DND-41 (cell line): Measurements from ENCODE around the gene VWA1.
A peak's percentile ranks its signal among the peaks of the same experiment; 100 is the strongest.
"Not testable (repeated sequence)": the region's sequence is repeated elsewhere in the genome, so short reads cannot be mapped to it uniquely, and the experiment has no call there.

ENCODE experiments used
- ATAC-seq: fragments of 200-7000 bp; cut with Tn5 transposase; 3 replicates; pipeline ENCODE4 v1.9.1; 2021; ENCODE audit warnings: low read depth; ENCODE audit not compliant: insufficient read depth
- DNase-seq: peaks from one replicate; pipeline ENCODE4 v3.0.0-alpha.2; 2020
- H2AFZ ChIP-seq: 2 replicates; pipeline ENCODE4 v1.6.0; 2012; ENCODE audit warnings: low read depth, low read length
- H3K27ac ChIP-seq: 2 replicates; pipeline ENCODE4 v1.5.1; 2012; ENCODE audit warnings: low read length, inconsistent platforms
- H3K27me3 ChIP-seq: fragments of 200-600 bp; sonication (generic); 2 replicates; pipeline ENCODE4 v1.6.0; 2012; ENCODE audit warnings: low read length, mild to moderate bottlenecking, inconsistent platforms; ENCODE audit not compliant: insufficient read depth, poor library complexity
- H3K36me3 ChIP-seq: 2 replicates; pipeline ENCODE4 v1.5.1; 2012; ENCODE audit warnings: low read length, inconsistent platforms; ENCODE audit not compliant: insufficient read depth
- H3K4me1 ChIP-seq: 2 replicates; pipeline ENCODE4 v1.5.1; 2012; ENCODE audit warnings: mild to moderate bottlenecking, low read length; ENCODE audit not compliant: insufficient read depth
- H3K4me2 ChIP-seq: 2 replicates; pipeline ENCODE4 v1.6.0; 2012; ENCODE audit warnings: mild to moderate bottlenecking, moderate library complexity, low read length, inconsistent platforms; ENCODE audit not compliant: insufficient read depth
- H3K4me3 ChIP-seq, 2 experiments: fragments of 200-600 bp in 1 of 2; shearing (Covaris generic) in 1 of 2; 2 replicates each; pipeline ENCODE4 v1.5.1; 2012 to 2016; ENCODE audit warnings: inconsistent platforms in 2 of 2, low read length in 2 of 2, mild to moderate bottlenecking in 2 of 2, low read depth in 1 of 2, moderate library complexity in 1 of 2
- H3K79me2 ChIP-seq: 2 replicates; pipeline ENCODE4 v1.6.0; 2012; ENCODE audit warnings: low read length, inconsistent platforms; ENCODE audit not compliant: insufficient read depth
- H3K9ac ChIP-seq: 2 replicates; pipeline ENCODE4 v1.6.0; 2012; ENCODE audit warnings: low read depth, mild to moderate bottlenecking, inconsistent platforms, low read length, moderate library complexity
- H3K9me3 ChIP-seq: 2 replicates; pipeline ENCODE4 v1.5.1; 2012; ENCODE audit warnings: low read length, moderate library complexity, mild to moderate bottlenecking, inconsistent platforms; ENCODE audit not compliant: insufficient read depth, severe bottlenecking
- H4K20me1 ChIP-seq: 2 replicates; pipeline ENCODE4 v1.6.0; 2012; ENCODE audit warnings: low read length; ENCODE audit not compliant: insufficient read depth
- EZH2 ChIP-seq: IDR thresholded peaks from 3 replicates; pipeline ENCODE4 v1.6.1; 2012; ENCODE audit warnings: borderline replicate concordance, low read depth, mild to moderate bottlenecking, moderate library complexity, low read length, inconsistent platforms; ENCODE audit not compliant: severe bottlenecking
- TF ChIP-seq, protein P1 (sequence below): IDR thresholded peaks from 2 replicates; pipeline ENCODE4 v1.5.1; 2012; ENCODE audit warnings: borderline replicate concordance, low read length, moderate library complexity, mild to moderate bottlenecking; ENCODE audit not compliant: poor library complexity, severe bottlenecking; ENCODE audit errors: extremely low read depth

Gene VWA1

GRCh38 chr1:1471389-1472052 lies 36.0 kb downstream of the VWA1 start, which contains the start of gene ATAD3B:
ATAD3B (plus strand) TSS chr1:1471765; CDS start chr1:1471885, 120 bp downstream.
- peak within 1 kb of the TSS; percentile 72 for H3K9ac ChIP-seq
- TF ChIP-seq, protein P1, sequence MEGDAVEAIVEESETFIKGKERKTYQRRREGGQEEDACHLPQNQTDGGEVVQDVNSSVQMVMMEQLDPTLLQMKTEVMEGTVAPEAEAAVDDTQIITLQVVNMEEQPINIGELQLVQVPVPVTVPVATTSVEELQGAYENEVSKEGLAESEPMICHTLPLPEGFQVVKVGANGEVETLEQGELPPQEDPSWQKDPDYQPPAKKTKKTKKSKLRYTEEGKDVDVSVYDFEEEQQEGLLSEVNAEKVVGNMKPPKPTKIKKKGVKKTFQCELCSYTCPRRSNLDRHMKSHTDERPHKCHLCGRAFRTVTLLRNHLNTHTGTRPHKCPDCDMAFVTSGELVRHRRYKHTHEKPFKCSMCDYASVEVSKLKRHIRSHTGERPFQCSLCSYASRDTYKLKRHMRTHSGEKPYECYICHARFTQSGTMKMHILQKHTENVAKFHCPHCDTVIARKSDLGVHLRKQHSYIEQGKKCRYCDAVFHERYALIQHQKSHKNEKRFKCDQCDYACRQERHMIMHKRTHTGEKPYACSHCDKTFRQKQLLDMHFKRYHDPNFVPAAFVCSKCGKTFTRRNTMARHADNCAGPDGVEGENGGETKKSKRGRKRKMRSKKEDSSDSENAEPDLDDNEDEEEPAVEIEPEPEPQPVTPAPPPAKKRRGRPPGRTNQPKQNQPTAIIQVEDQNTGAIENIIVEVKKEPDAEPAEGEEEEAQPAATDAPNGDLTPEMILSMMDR, result no peak
- ATAC-seq (peak; percentile 95), DNase-seq (peak; percentile 95)
- H3K79me2 ChIP-seq, result peaks cover 49% of the 10 kb centered on the region
- peak within 1 kb of the TSS; percentile 62 to 70 for H3K4me3 ChIP-seq
- H2AFZ ChIP-seq, result peak within 1 kb of the TSS; percentile 95
- H3K4me2 ChIP-seq, result peak within 1 kb of the TSS; percentile 79
- H3K27ac ChIP-seq, result peak within 1 kb of the TSS; percentile 68
- H3K9me3 ChIP-seq, result no peaks in the 10 kb centered on the region
- no peaks in the 10 kb centered on the region for H3K27me3 ChIP-seq
- H3K36me3 ChIP-seq, result peaks cover 8% of the 10 kb centered on the region
- H4K20me1 ChIP-seq, result peaks cover 16% of the 10 kb centered on the region
- peaks cover 34% of the 10 kb centered on the region for H3K4me1 ChIP-seq

DNA sequence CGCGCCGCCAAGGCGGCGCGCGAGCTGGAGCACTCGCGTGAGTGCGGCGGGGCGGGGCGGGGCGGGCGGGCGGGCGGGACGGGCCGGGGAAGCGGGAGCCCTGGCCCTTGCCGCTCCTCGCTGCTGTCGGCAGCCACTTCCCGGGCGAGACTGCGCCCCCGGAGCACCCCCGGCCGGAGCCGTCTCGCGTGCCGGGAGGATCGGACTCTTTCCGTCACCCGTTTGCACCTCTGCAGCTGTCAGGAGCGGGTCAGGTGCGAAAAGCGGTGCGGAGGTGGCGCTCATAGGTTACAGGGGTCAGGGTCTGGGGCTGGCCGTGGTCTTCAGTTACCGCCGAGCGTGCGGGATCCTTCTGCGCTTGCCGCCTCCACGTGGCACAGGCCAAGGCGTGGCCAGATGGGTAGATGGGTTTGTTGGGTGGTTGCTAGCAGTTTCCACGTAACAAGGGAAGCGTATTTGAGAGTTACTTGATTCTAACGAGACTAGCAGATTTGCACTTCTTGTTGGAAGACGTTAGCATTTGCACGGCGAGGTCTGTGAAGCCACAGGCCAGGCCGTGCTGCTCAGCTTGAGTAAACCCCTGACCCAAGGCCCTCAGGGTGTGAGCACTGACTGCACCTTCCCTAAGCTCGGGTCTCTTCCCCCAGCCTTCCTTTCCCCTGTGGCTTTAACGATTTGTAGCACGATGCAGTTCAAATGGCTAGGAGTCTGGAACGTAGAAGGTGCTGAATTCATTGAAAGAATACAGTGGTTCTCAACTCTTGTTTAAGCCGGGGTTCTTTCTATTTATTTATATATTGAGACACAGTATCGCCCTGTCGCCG lies 36.8 kb downstream of the VWA1 start:
- H3K4me1 ChIP-seq, result peaks cover 34% of the 10 kb centered on the region
- ATAC-seq (peak; percentile 27), DNase-seq (peak; percentile 21)
- not testable (repeated sequence) for H3K27me3 ChIP-seq, H3K9me3 ChIP-seq, H2AFZ ChIP-seq
- H3K4me2 ChIP-seq, result peak overlapping the region; percentile 77
- H3K9ac ChIP-seq, result peak overlapping the region; percentile 72
- H3K4me3 ChIP-seq, result peak overlapping the region; percentile 40 to 66; a peak in 3 of 4 replicates
- H3K27ac ChIP-seq, result peak overlapping the region; percentile 56
- H3K36me3 ChIP-seq, result peaks cover 15% of the 10 kb centered on the region
- peaks cover 23% of the 10 kb centered on the region for H4K20me1 ChIP-seq
- H3K79me2 ChIP-seq, result peaks cover 57% of the 10 kb centered on the region

DNA sequence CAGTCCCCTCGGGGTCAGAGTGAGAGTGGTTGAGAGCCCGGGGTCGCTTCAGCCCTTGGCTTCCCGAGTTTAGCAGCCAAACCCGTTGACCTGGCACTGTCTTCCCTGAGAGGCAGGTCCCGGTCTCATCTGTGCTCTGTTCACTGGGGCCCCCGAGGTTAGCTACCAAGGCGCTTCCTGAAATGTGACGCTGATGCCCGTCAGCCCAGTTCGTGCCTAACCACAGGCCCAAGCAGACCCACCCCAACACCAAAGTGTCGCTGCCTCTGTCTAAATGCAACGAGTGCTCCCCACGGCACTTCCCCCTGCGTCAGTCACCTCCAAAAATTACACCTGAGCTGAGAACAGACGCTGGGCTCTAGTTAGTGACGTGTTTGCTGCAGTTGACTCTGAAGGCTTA lies 40.5 kb downstream of the VWA1 start:
- peaks cover 51% of the 10 kb centered on the region for H3K79me2 ChIP-seq

DNA sequence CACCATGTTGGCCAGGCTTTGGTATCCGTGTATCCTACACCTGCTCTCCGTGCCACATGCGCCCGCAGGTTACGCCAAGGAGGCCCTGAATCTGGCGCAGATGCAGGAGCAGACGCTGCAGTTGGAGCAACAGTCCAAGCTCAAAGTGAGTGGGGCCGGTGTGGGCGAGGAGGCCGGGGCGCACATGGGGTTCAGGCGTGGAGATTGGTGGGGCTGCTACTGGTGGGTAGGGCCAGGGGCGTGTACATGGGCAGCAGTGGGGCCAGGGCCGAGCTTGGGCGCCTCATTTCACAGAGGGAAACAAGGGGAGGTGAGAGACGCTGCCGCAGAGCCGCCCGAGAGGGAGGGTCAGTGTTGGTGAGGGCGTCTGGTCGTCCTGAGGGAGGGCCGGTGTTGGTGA lies 41.7 kb downstream of the VWA1 start:
- Histone ChIP-seq H3K79me2 (peaks cover 44% of the 10 kb centered on the region), H2AFZ (no peak overlapping the region), H3K27ac (no peak overlapping the region), H4K20me1 (peaks cover 27% of the 10 kb centered on the region), H3K4me3 (no peak overlapping the region), H3K4me1 (peaks cover 22% of the 10 kb centered on the region), H3K4me2 (no peak overlapping the region), H3K9me3 (no peaks in the 10 kb centered on the region), H3K27me3 (no peaks in the 10 kb centered on the region), H3K9ac (no peak overlapping the region), H3K36me3 (peaks cover 46% of the 10 kb centered on the region)
- ATAC-seq (no peak), DNase-seq (no peak)
- TF ChIP-seq, protein P1, result no peak
- TF ChIP-seq EZH2, result no peak

More for the DNA sequence above, 40.5 kb downstream of the VWA1 start:
- not testable (repeated sequence) for H3K9ac ChIP-seq, H3K4me2 ChIP-seq, H3K27ac ChIP-seq, DNase-seq, H2AFZ ChIP-seq, H3K9me3 ChIP-seq, ATAC-seq, H3K4me3 ChIP-seq, H3K27me3 ChIP-seq
- H3K36me3 ChIP-seq, result peaks cover 40% of the 10 kb centered on the region
- H4K20me1 ChIP-seq, result peaks cover 27% of the 10 kb centered on the region
- peaks cover 22% of the 10 kb centered on the region for H3K4me1 ChIP-seq
